Fibroblast of lung (primary cell): ENCODE results near the gene KATNAL2.

Experiments used
- EZH2 ChIP-seq: IDR thresholded peaks from 2 replicates; pipeline ENCODE4 v1.5.1; 2012; ENCODE audit warnings: low read length, control low read depth, mild to moderate bottlenecking; ENCODE audit errors: missing control alignments
- TF ChIP-seq, protein P1 (sequence below), 2 donors: IDR thresholded peaks in 1 of 2; conservative IDR thresholded peaks in 1 of 2; 1 replicate in 1 of 2; 2 replicates in 1 of 2; pipeline ENCODE4 v1.5.1; 2011 to 2012; ENCODE audit warnings: low read length in 2 of 2, control low read depth in 1 of 2, inconsistent platforms in 1 of 2, low read depth in 1 of 2, mild to moderate bottlenecking in 1 of 2

DNA sequence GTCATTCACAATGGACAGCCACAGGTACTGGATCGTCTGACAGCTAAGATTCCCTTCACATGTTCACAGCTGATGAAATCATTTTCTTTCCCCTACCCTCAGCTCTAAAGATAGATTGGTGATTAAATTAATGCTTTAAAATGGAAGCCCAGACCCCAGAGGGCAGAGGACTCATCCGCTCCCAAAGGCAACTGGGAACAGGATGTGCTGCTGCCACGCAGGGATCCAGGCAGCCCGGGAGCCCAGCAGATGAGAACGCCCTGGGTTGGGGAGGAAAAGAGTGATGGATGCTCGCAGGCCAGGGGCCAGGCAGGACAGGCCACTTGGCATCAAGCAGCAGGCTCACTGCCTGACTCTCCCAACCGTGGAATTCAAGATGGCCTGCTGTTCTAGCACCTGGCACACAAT is 191.6 kb downstream of the KATNAL2 start:
- TF ChIP-seq, protein P1, sequence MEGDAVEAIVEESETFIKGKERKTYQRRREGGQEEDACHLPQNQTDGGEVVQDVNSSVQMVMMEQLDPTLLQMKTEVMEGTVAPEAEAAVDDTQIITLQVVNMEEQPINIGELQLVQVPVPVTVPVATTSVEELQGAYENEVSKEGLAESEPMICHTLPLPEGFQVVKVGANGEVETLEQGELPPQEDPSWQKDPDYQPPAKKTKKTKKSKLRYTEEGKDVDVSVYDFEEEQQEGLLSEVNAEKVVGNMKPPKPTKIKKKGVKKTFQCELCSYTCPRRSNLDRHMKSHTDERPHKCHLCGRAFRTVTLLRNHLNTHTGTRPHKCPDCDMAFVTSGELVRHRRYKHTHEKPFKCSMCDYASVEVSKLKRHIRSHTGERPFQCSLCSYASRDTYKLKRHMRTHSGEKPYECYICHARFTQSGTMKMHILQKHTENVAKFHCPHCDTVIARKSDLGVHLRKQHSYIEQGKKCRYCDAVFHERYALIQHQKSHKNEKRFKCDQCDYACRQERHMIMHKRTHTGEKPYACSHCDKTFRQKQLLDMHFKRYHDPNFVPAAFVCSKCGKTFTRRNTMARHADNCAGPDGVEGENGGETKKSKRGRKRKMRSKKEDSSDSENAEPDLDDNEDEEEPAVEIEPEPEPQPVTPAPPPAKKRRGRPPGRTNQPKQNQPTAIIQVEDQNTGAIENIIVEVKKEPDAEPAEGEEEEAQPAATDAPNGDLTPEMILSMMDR (conservative IDR thresholded peaks at IDR 0.05 in 1 of 2, IDR thresholded peaks at IDR 0.05 in 1 of 2; ENCODE audit: low read depth in 1 of 2, low read length in 2 of 2): no peak
- no peak for TF ChIP-seq EZH2
